Neural cell (in vitro differentiated cells): ENCODE results near the gene FPGS. TPM values are rescaled to one million over a fixed set of nuclear protein-coding genes. Genes with fewer than 3 reads are reported as not detected.

Experiments used
- H2AFZ ChIP-seq: fragments of 200-600, 300-800 bp; sonication (generic), shearing (Covaris generic); 2 replicates; pipeline ENCODE4 v1.6.0; 2014; ENCODE audit warnings: low read depth, mild to moderate bottlenecking, antibody characterized with exemption, low read length, moderate library complexity
- H3F3A ChIP-seq: fragments of 200-600 bp; shearing (Covaris generic); 2 replicates; pipeline ENCODE4 v1.6.1; 2016; ENCODE audit warnings: mild to moderate bottlenecking, moderate library complexity, mixed read lengths, antibody characterized with exemption, low read length; ENCODE audit not compliant: insufficient read depth, poor library complexity, severe bottlenecking
- H3K27ac ChIP-seq: fragments of 200-600, 300-800 bp; sonication (generic), shearing (Covaris generic); 2 replicates; pipeline ENCODE4 v1.5.1; 2014; ENCODE audit warnings: mild to moderate bottlenecking, low read length, moderate library complexity
- H3K27me3 ChIP-seq: fragments of 300-800, 200-600 bp; sonication (generic), shearing (Covaris generic); 2 replicates; pipeline ENCODE4 v1.6.0; 2014; ENCODE audit warnings: mild to moderate bottlenecking, low read depth, low read length, moderate library complexity; ENCODE audit not compliant: insufficient read depth
- H3K36me3 ChIP-seq: fragments of 300-800, 200-600 bp; sonication (generic), shearing (Covaris generic); 2 replicates; pipeline ENCODE4 v1.5.1; 2014; ENCODE audit warnings: mild to moderate bottlenecking, antibody characterized with exemption, low read length, moderate library complexity; ENCODE audit not compliant: insufficient read depth
- H3K4me2 ChIP-seq: fragments of 300-800, 200-600 bp; sonication (generic), shearing (Covaris generic); 2 replicates; pipeline ENCODE4 v1.6.0; 2014; ENCODE audit warnings: mild to moderate bottlenecking, low read length
- H3K4me3 ChIP-seq: fragments of 300-800, 200-600 bp; sonication (generic), shearing (Covaris generic); 2 replicates; pipeline ENCODE4 v1.5.1; 2014; ENCODE audit warnings: mild to moderate bottlenecking, low read length, moderate library complexity
- H3K79me2 ChIP-seq: fragments of 200-600 bp; shearing (Covaris generic); replicated peaks from 2 replicates; pipeline ENCODE4 v1.6.0; 2014; ENCODE audit warnings: mild to moderate bottlenecking, low read length, moderate library complexity; ENCODE audit not compliant: insufficient read depth
- H3K9ac ChIP-seq: fragments of 300-800, 200-600 bp; sonication (generic), shearing (Covaris generic); 2 replicates; pipeline ENCODE4 v1.6.1; 2016; ENCODE audit warnings: mild to moderate bottlenecking, low read length, mixed read lengths
- H3K9me2 ChIP-seq: fragments of 200-600 bp; shearing (Covaris generic); 2 replicates; pipeline ENCODE4 v1.6.1; 2016; ENCODE audit warnings: mild to moderate bottlenecking, low read length, mixed read lengths; ENCODE audit not compliant: insufficient read depth
- H3K9me3 ChIP-seq: fragments of 200-600, 300-800 bp; sonication (generic), shearing (Covaris generic); 2 replicates; pipeline ENCODE4 v1.6.1; 2016; ENCODE audit warnings: mild to moderate bottlenecking, mixed run types, low read length, moderate library complexity, mixed read lengths
- H4K20me1 ChIP-seq: fragments of 200-600 bp; shearing (Covaris generic); 2 replicates; pipeline ENCODE4 v1.6.1; 2016; ENCODE audit warnings: mild to moderate bottlenecking, mixed run types; ENCODE audit not compliant: insufficient read depth
- EP300 ChIP-seq: fragments of 450-650 bp; conservative IDR thresholded peaks from 2 replicates; pipeline ENCODE4 v1.6.1; 2014; ENCODE audit warnings: antibody characterized with exemption, mild to moderate bottlenecking, moderate library complexity; ENCODE audit not compliant: poor library complexity, severe bottlenecking
- EZH2 ChIP-seq: fragments of 200-600, 300-800 bp; shearing (Covaris generic), sonication (generic); IDR thresholded peaks from 2 replicates; pipeline ENCODE4 v1.6.1; 2014; ENCODE audit warnings: antibody characterized with exemption, low read length, borderline replicate concordance, mild to moderate bottlenecking; ENCODE audit not compliant: insufficient read depth, poor library complexity, severe bottlenecking
- MXI1 ChIP-seq: fragments of 450-650 bp; conservative IDR thresholded peaks from 2 replicates; pipeline ENCODE4 v1.6.1; 2014; ENCODE audit warnings: antibody characterized with exemption, mild to moderate bottlenecking; ENCODE audit not compliant: poor library complexity, severe bottlenecking
- POLR2AphosphoS5 ChIP-seq: IDR thresholded peaks from 2 replicates; pipeline ENCODE4 v1.6.1; 2012
- RAD21 ChIP-seq: fragments of 450-650 bp; conservative IDR thresholded peaks from 2 replicates; pipeline ENCODE4 v1.6.1; 2014; ENCODE audit warnings: antibody characterized with exemption, mild to moderate bottlenecking, moderate library complexity
- SMC3 ChIP-seq: fragments of 450-650 bp; conservative IDR thresholded peaks from 2 replicates; pipeline ENCODE4 v1.6.1; 2014; ENCODE audit warnings: antibody characterized with exemption, mild to moderate bottlenecking, moderate library complexity; ENCODE audit not compliant: poor library complexity
- TAF1 ChIP-seq: IDR thresholded peaks from 2 replicates; pipeline ENCODE4 v1.6.1; 2012; ENCODE audit warnings: low read depth
- polyA plus RNA-seq: library from polyadenylated mRNA; depleted of rRNA; stranded (reverse); fragments of >200 nt; gene quantifications from 2 replicates; pipeline ENCODE4 v1.2.3, GENCODE V29; 2014
- TF ChIP-seq, protein P1 (sequence below): fragments of 450-650 bp; IDR thresholded peaks from 2 replicates; pipeline ENCODE4 v1.5.1; 2014; ENCODE audit warnings: antibody characterized with exemption, mild to moderate bottlenecking, moderate library complexity; ENCODE audit not compliant: poor library complexity, severe bottlenecking
- TF ChIP-seq, protein P2 (sequence below): IDR thresholded peaks from 2 replicates; pipeline ENCODE4 v1.6.1; 2012; ENCODE audit warnings: borderline replicate concordance

The FPGS gene
- polyA plus RNA-seq, 1 donor from 2014 or later = 38.4 TPM

DNA sequence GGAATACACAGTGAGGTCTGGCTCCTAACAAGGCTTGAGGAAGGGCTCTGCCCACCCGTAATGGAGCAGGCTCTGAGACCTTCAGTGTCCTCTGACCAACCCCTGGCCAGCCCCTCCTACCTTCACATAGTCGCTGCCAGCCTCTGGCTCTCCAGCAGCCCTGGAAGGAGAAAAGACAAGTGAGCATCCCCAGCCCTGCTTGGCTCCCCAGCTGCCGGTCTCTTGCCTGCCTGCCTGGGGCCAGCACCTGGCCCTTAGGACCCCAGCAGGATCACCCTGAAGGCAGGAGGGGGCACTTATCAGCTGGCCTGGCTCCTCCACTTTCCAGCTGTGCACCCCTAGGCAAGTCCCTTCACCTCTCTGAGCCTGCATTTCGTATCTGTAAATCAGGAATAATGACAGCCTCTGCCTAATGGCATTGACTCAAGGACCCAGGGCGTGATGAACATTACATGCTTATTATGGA is 41.2 kb upstream of the FPGS start:
- no peaks in the 10 kb centered on the region for H4K20me1 ChIP-seq
- no peaks in the 10 kb centered on the region for H3K9me2 ChIP-seq
- no peak overlapping the region for H2AFZ ChIP-seq
- H3K4me3 ChIP-seq = no peak overlapping the region
- H3F3A ChIP-seq = no peaks in the 10 kb centered on the region
- H3K79me2 ChIP-seq = no peaks in the 10 kb centered on the region
- no peak overlapping the region for H3K9ac ChIP-seq
- no peak overlapping the region for H3K27ac ChIP-seq
- no peaks in the 10 kb centered on the region for H3K27me3 ChIP-seq
- H3K9me3 ChIP-seq = no peaks in the 10 kb centered on the region
- H3K4me2 ChIP-seq = no peak overlapping the region
- no peak for TF ChIP-seq RAD21
- no peak for TF ChIP-seq MXI1
- TF ChIP-seq, protein P1, sequence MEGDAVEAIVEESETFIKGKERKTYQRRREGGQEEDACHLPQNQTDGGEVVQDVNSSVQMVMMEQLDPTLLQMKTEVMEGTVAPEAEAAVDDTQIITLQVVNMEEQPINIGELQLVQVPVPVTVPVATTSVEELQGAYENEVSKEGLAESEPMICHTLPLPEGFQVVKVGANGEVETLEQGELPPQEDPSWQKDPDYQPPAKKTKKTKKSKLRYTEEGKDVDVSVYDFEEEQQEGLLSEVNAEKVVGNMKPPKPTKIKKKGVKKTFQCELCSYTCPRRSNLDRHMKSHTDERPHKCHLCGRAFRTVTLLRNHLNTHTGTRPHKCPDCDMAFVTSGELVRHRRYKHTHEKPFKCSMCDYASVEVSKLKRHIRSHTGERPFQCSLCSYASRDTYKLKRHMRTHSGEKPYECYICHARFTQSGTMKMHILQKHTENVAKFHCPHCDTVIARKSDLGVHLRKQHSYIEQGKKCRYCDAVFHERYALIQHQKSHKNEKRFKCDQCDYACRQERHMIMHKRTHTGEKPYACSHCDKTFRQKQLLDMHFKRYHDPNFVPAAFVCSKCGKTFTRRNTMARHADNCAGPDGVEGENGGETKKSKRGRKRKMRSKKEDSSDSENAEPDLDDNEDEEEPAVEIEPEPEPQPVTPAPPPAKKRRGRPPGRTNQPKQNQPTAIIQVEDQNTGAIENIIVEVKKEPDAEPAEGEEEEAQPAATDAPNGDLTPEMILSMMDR = no peak
- no peak for TF ChIP-seq EZH2
- no peak for TF ChIP-seq POLR2AphosphoS5
- no peak for TF ChIP-seq TAF1
- TF ChIP-seq, protein P2, sequence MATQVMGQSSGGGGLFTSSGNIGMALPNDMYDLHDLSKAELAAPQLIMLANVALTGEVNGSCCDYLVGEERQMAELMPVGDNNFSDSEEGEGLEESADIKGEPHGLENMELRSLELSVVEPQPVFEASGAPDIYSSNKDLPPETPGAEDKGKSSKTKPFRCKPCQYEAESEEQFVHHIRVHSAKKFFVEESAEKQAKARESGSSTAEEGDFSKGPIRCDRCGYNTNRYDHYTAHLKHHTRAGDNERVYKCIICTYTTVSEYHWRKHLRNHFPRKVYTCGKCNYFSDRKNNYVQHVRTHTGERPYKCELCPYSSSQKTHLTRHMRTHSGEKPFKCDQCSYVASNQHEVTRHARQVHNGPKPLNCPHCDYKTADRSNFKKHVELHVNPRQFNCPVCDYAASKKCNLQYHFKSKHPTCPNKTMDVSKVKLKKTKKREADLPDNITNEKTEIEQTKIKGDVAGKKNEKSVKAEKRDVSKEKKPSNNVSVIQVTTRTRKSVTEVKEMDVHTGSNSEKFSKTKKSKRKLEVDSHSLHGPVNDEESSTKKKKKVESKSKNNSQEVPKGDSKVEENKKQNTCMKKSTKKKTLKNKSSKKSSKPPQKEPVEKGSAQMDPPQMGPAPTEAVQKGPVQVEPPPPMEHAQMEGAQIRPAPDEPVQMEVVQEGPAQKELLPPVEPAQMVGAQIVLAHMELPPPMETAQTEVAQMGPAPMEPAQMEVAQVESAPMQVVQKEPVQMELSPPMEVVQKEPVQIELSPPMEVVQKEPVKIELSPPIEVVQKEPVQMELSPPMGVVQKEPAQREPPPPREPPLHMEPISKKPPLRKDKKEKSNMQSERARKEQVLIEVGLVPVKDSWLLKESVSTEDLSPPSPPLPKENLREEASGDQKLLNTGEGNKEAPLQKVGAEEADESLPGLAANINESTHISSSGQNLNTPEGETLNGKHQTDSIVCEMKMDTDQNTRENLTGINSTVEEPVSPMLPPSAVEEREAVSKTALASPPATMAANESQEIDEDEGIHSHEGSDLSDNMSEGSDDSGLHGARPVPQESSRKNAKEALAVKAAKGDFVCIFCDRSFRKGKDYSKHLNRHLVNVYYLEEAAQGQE = no peak
- no peak for TF ChIP-seq EP300
- TF ChIP-seq SMC3 = no peak
- H3K36me3 ChIP-seq = no peaks in the 10 kb centered on the region

DNA sequence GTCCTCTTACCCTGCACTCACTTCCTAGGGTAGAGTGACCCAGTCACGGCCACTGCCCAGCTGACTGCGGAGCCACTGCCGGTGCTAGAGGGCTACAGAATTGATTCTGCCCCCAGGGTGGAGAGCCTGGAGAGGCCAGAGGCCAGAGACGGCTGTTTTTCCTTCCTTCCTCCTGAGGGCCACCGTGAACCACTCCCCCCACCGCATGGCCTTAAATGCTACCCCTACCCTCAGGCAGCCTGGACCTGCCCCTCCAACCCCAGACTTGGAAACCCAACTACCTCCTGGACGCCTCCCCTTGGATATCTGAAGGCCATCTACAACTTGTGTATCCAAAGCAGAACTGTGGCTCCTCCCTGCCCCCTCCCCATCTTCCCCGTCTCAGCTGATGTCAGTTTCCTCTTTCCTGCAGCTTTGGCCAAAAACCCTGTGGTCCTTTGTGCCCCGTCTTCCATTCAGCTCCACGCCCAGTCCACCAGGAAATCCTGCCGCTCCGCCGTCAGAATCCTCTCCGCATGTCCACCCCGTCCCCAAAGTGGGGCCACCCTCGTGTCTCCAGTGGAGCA is 40.5 kb upstream of the FPGS start:
- no peak overlapping the region for H3K4me3 ChIP-seq
- H3K9me2 ChIP-seq = no peaks in the 10 kb centered on the region
- H3F3A ChIP-seq = no peaks in the 10 kb centered on the region
- TF ChIP-seq SMC3 = no peak
- TF ChIP-seq MXI1 = no peak
- TF ChIP-seq EZH2 = no peak
- TF ChIP-seq RAD21 = no peak
- TF ChIP-seq POLR2AphosphoS5 = no peak
- TF ChIP-seq, protein P1 = no peak
- no peak for TF ChIP-seq EP300
- TF ChIP-seq, protein P2 = no peak
- TF ChIP-seq TAF1 = no peak
- H3K9ac ChIP-seq = no peak overlapping the region
- no peak overlapping the region for H2AFZ ChIP-seq
- H3K36me3 ChIP-seq = no peaks in the 10 kb centered on the region
- no peaks in the 10 kb centered on the region for H3K27me3 ChIP-seq
- no peaks in the 10 kb centered on the region for H3K9me3 ChIP-seq
- H3K79me2 ChIP-seq = no peaks in the 10 kb centered on the region
- no peaks in the 10 kb centered on the region for H4K20me1 ChIP-seq
- no peak overlapping the region for H3K4me2 ChIP-seq
- H3K27ac ChIP-seq = no peak overlapping the region
